Heart right ventricle (tissue), 16 donors: ENCODE measurements around the gene ANAPC15. TPM values are rescaled to one million over a fixed set of nuclear protein-coding genes. Genes with fewer than 3 reads are reported as not detected.
A peak's percentile ranks its signal among the peaks of the same experiment; 100 is the strongest.

ENCODE experiments used
- ATAC-seq, 8 donors: fragments of 200-7000 bp; cut with Tn5 transposase; one replicate each; pipeline ENCODE4 v1.9.1; 2020; ENCODE audit warnings: mild to moderate bottlenecking in 8 of 8, moderate library complexity in 8 of 8, moderate number of reproducible peaks in 1 of 8
- DNase-seq, 2 donors: peaks; one replicate each; pipeline ENCODE4 v3.0.0-alpha.2; 2020
- H3K27ac ChIP-seq, 10 donors: fragments of 200-600 bp; sonication (generic) in 2 of 10; one replicate each; pipeline versions ENCODE4 v1.5.0 to v1.8.0; 2020 to 2022; ENCODE audit warnings: mild to moderate bottlenecking in 3 of 10
- H3K27me3 ChIP-seq, 7 donors: fragments of 200-600 bp; one replicate each; pipeline ENCODE4 v1.8.0; 2021 to 2022; ENCODE audit warnings: mild to moderate bottlenecking in 2 of 7
- H3K36me3 ChIP-seq, 9 donors: fragments of 200-600 bp; sonication (generic) in 1 of 9; one replicate each; pipeline versions ENCODE4 v1.5.0 to v1.8.0; 2020 to 2022; ENCODE audit warnings: mild to moderate bottlenecking in 2 of 9
- H3K4me1 ChIP-seq, 9 donors: fragments of 200-600 bp; sonication (generic) in 1 of 9; one replicate each; pipeline versions ENCODE4 v1.5.0 to v1.8.0; 2020 to 2022; ENCODE audit warnings: mild to moderate bottlenecking in 4 of 9
- H3K4me3 ChIP-seq, 10 donors: fragments of 200-600 bp; sonication (generic) in 2 of 10; one replicate each; pipeline versions ENCODE4 v1.5.0 to v1.8.0; 2020 to 2022; ENCODE audit warnings: mild to moderate bottlenecking in 7 of 10, moderate library complexity in 2 of 10
- H3K9me3 ChIP-seq, 11 donors: fragments of 200-600 bp in 10 of 11; sonication (generic) in 2 of 11; one replicate each; pipeline versions ENCODE4 v1.5.0 to v1.8.0; 2013 to 2022; ENCODE audit warnings: mild to moderate bottlenecking in 2 of 11, control low read depth in 1 of 11, moderate library complexity in 1 of 11
- WGBS, 2 donors: extraction: QIAGEN DNeasy Blood & Tissue Kit; methylation state at CpG; one replicate each; pipeline ENCODE4 v1.1.7; 2013; ENCODE audit warnings: inconsistent platforms in 1 of 2; 5-methylcytosine and 5-hydroxymethylcytosine counted together
- intact Hi-C, 10 donors: fragments of 100-400 bp; cut with DNase I; formaldehyde crosslinking; loops; one replicate each; pipeline versions ENCODE4 v1.11.1 to v1.14.2; 2022
- polyA plus RNA-seq, 2 donors: library from polyadenylated mRNA; stranded (reverse); fragments of 200-250 nt; gene quantifications; one replicate each; pipeline ENCODE4 v1.2.3, GENCODE V29; 2013
- total RNA-seq, 10 donors: library from RNA; stranded (reverse); fragmentation: NEBNext Ultra II Directional in 3 of 10; extraction: Animal tissue kit (Norgen Biotek cat#: 25700) in 3 of 10; gene quantifications; one replicate each; pipeline versions ENCODE4 v1.2.1 to v1.2.4, GENCODE V29; 2021 to 2023
- TF ChIP-seq, protein P1 (sequence below), 9 donors: fragments of 200-600 bp; sonication (generic) in 2 of 9; IDR thresholded peaks; one replicate each; pipeline versions ENCODE4 v1.5.0 to v1.8.0; 2021 to 2022; ENCODE audit warnings: antibody characterized with exemption in 9 of 9, mild to moderate bottlenecking in 5 of 9, moderate library complexity in 1 of 9
- donor health status: Arrhythmogenic right ventricular cardiomyopathy.
- donor health status: ischemic (EF 13 %, LVEDD 7.1; RV severe dilation, severe dysfunction).
- donor health status: healthy with polysubstance abuse.
- donor health status: DM: no; HTN: yes; CAD: no.
- donor health status: DM: no; HTN: no; CAD: no.
- donor health status: ischemic (EF 25% LVEDD 6.9; RV normal size, moderate dysfunction).
- donor health status: ischemic (EF 25% LVEDD 5.7; RV mildly dilated, moderate dysfunction).
- donor health status: healthy.
- donor health status: DM: yes; HTN: yes; CAD: no.
- donor health status: Ischemic cardiomyopathy.
- donor health status: ischemic (EF 35%, LVEDD 5.7; RV mildly dilated, moderate dysfunction).
- donor health status: nonischemic (EF 11% LVEDD 7.7; RV severe dilation, severe dysfunction).
- donor health status: DM: yes; HTN: yes; CAD: no.
- donor health status: PGD.
- donor health status: ischemic (EF 29% LVEDD 5.4; RV normal size, mild dysfunction).
- donor health status: nonischemic (EF 23%, LVEDD 6.1; RV moderate dilation, normal function).

ANAPC15 gene
- total and polyA plus RNA-seq, 12 donors = 31.8 to 104 (median 46.8) TPM

DNA sequence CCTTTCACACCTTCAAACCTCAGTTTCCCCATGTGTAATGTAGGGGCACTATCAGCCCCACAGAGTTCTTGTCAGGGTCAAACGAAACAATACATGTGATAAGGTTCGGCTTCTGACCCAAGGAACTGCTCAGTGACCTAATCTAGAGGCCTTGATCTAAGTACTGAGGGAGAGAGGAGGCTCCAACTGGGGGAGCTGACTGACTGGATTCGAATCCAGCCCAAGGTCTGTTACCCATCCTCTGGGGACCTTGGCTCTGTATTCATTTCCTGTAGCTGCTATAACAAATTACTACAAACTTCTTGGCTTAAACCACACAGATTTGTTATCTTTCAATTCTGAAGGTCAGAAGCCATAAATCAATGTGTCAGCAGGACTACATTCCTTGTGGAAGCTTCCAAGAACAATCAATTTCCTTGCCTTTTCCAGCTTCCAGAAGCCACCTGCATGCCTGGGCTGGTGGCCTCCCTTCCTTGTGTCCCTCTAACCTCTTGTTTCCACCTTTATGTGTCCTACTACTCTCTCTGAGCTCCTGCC lies 10.7 kb upstream of the ANAPC15 start:
- Histone ChIP-seq H3K4me3 (no peak overlapping the region), H3K9me3 (peaks cover 0 to 6% (median 0%) of the 10 kb centered on the region in 11 donors), H3K27me3 (peaks cover 0 to 12% (median 0%) of the 10 kb centered on the region in 7 donors), H3K4me1 (peaks cover 0 to 13% (median 0%) of the 10 kb centered on the region in 9 donors), H3K36me3 (no peaks in the 10 kb centered on the region), H3K27ac (no peak overlapping the region)
- DNase-seq (no peak), ATAC-seq (no peak)
- WGBS, 2 donors = 53 to 65% methylated on average over 3 of the region's 3 CpGs
- intact Hi-C loops = no loop called here
- TF ChIP-seq, protein P1, sequence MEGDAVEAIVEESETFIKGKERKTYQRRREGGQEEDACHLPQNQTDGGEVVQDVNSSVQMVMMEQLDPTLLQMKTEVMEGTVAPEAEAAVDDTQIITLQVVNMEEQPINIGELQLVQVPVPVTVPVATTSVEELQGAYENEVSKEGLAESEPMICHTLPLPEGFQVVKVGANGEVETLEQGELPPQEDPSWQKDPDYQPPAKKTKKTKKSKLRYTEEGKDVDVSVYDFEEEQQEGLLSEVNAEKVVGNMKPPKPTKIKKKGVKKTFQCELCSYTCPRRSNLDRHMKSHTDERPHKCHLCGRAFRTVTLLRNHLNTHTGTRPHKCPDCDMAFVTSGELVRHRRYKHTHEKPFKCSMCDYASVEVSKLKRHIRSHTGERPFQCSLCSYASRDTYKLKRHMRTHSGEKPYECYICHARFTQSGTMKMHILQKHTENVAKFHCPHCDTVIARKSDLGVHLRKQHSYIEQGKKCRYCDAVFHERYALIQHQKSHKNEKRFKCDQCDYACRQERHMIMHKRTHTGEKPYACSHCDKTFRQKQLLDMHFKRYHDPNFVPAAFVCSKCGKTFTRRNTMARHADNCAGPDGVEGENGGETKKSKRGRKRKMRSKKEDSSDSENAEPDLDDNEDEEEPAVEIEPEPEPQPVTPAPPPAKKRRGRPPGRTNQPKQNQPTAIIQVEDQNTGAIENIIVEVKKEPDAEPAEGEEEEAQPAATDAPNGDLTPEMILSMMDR (IDR thresholded peaks at IDR 0.05) = no peak

- ATAC-seq = no peak
- H3K4me3 ChIP-seq = no peak overlapping the region
- 63 to 65% methylated on average over 1 of the region's 1 CpG for WGBS, 2 donors
These were observed 10.1 kb upstream of the ANAPC15 start for GRCh38 chr11:72122607-72123006.

DNA sequence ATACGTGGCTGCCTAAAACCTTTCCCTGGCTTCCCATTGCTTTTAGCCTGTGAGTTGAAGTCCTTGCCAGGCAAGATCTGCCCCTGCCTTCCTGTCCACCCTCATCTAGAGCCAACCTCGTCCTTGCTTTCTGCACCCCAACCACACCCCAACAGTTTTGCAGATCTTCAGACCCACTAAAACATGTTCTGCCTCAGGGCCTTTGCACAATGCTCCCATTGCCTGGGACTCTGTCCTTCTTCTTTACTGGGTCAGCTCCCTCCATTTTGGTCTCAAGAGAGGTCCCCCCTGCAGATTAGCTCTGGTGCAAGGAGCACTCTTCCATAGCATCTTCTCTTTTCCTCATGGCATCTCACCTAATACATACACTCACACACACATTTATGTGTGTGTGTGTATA lies 8.4 kb upstream of the ANAPC15 start:
- no peaks in the 10 kb centered on the region for H3K36me3 ChIP-seq
- H3K9me3 ChIP-seq = no peaks in the 10 kb centered on the region
- WGBS, 2 donors = 58 to 74% methylated on average over 2 of the region's 2 CpGs
- no peak overlapping the region for H3K27ac ChIP-seq
- H3K4me3 ChIP-seq = no peak overlapping the region
- ATAC-seq = no peak
- H3K4me1 ChIP-seq = peaks cover 0 to 13% (median 0%) of the 10 kb centered on the region in 9 donors
- H3K27me3 ChIP-seq = peaks cover 0 to 18% (median 3%) of the 10 kb centered on the region in 7 donors
- TF ChIP-seq, protein P1 (IDR thresholded peaks at IDR 0.05) = no peak
- intact Hi-C loops = no loop called here
- DNase-seq = no peak

More at GRCh38 chr11:72122607-72123006, 10.1 kb upstream of the ANAPC15 start:
- Histone ChIP-seq H3K27ac (no peak overlapping the region), H3K9me3 (no peaks in the 10 kb centered on the region), H3K4me1 (peaks cover 0 to 13% (median 0%) of the 10 kb centered on the region in 9 donors), H3K36me3 (no peaks in the 10 kb centered on the region), H3K27me3 (peaks cover 0 to 12% (median 0%) of the 10 kb centered on the region in 7 donors)
- intact Hi-C loops = no loop called here
- no peak for DNase-seq
- TF ChIP-seq, protein P1 (IDR thresholded peaks at IDR 0.05) = no peak

GRCh38 chr11:72119198-72119597 lies 6.7 kb upstream of the ANAPC15 start:
- intact Hi-C loops = loop anchor here in 2 of 10 donors (10.0 kb wide), 2 partner anchors 296 to 316 kb away; partner anchors contain the start of gene CLPB (in 1 of the 2)
- peaks cover 0 to 6% (median 0%) of the 10 kb centered on the region in 9 donors for H3K4me1 ChIP-seq
- H3K36me3 ChIP-seq = no peaks in the 10 kb centered on the region
- ATAC-seq (no peak), DNase-seq (no peak)
- TF ChIP-seq, protein P1 (IDR thresholded peaks at IDR 0.05) = no peak
- H3K4me3 ChIP-seq = no peak overlapping the region
- H3K27me3 ChIP-seq = peaks cover 0 to 22% (median 3%) of the 10 kb centered on the region in 7 donors
- H3K9me3 ChIP-seq = no peaks in the 10 kb centered on the region
- H3K27ac ChIP-seq = peak overlapping the region in 1 of 10 donors; percentile 59
- WGBS, 2 donors = 77 to 82% methylated on average over 6 of the region's 6 CpGs
